HepG2 (cell line): Measurements from ENCODE around the gene SPCS1. TPM values are rescaled to one million over a fixed set of nuclear protein-coding genes. Genes with fewer than 3 reads are reported as not detected.

Experiments
- AGO1 ChIP-seq: fragments of 200-400 bp; formaldehyde crosslinking; IDR thresholded peaks from 2 replicates; pipeline ENCODE4 v1.6.1; 2017; ENCODE audit warnings: mild to moderate bottlenecking, low read depth, low read length, moderate library complexity; ENCODE audit not compliant: poor library complexity, severe bottlenecking
- E2F2 ChIP-seq: sonication (generic); formaldehyde crosslinking; IDR thresholded peaks from 2 replicates; pipeline ENCODE4 v1.4.0; 2020; ENCODE audit warnings: missing genetic modification reagents, borderline replicate concordance
- EZH2 ChIP-seq: conservative IDR thresholded peaks from 2 replicates; pipeline ENCODE4 v1.6.1; 2012; ENCODE audit warnings: mild to moderate bottlenecking, low read depth, low read length, moderate library complexity
- HOXA9 ChIP-seq: sonication (generic); formaldehyde crosslinking; IDR thresholded peaks from 2 replicates; pipeline ENCODE4 v1.8.1; 2022; ENCODE audit warnings: missing genetic modification reagents, mild to moderate bottlenecking, moderate library complexity, borderline replicate concordance
- MAZ ChIP-seq, 2 experiments: sonication (generic) in 1 of 2; formaldehyde crosslinking in 1 of 2; IDR thresholded peaks; 2 replicates each; pipeline versions ENCODE4 v1.5.0 to v1.6.1; 2012 to 2020; ENCODE audit warnings: low read depth in 2 of 2, mild to moderate bottlenecking in 2 of 2, borderline replicate concordance in 1 of 2, improper control_type of control experiment in 1 of 2, low read length in 1 of 2, missing genetic modification reagents in 1 of 2, moderate library complexity in 1 of 2
- SMARCC2 ChIP-seq: fragments of 450-650 bp; IDR thresholded peaks from 2 replicates; pipeline ENCODE4 v1.6.1; 2017; ENCODE audit warnings: antibody characterized with exemption, mild to moderate bottlenecking
- TEAD2 ChIP-seq: sonication (generic); formaldehyde crosslinking; IDR thresholded peaks from 2 replicates; pipeline ENCODE4 v1.9.0; 2021; ENCODE audit warnings: missing genetic modification reagents
- UBTF ChIP-seq: sonication (generic); formaldehyde crosslinking; IDR thresholded peaks from 2 replicates; pipeline ENCODE4 v1.4.0; 2020; ENCODE audit warnings: mild to moderate bottlenecking, missing genetic modification reagents
- ZBTB10 ChIP-seq: sonication (generic); formaldehyde crosslinking; IDR thresholded peaks from 2 replicates; pipeline ENCODE4 v1.4.0; 2020; ENCODE audit warnings: missing genetic modification reagents, borderline replicate concordance
- ZBTB20 ChIP-seq: sonication (generic); formaldehyde crosslinking; IDR thresholded peaks from 2 replicates; pipeline ENCODE4 v1.8.1; 2023; ENCODE audit warnings: missing genetic modification reagents, low read depth, mild to moderate bottlenecking, borderline replicate concordance
- ZC3H4 ChIP-seq: sonication (generic); formaldehyde crosslinking; IDR thresholded peaks from 2 replicates; pipeline ENCODE4 v1.4.0; 2020; ENCODE audit warnings: missing genetic modification reagents, borderline replicate concordance
- ZNF30 ChIP-seq: sonication (generic); formaldehyde crosslinking; IDR thresholded peaks from 2 replicates; pipeline ENCODE4 v1.5.0; 2020; ENCODE audit warnings: mild to moderate bottlenecking, missing genetic modification reagents
- ZNF367 ChIP-seq: sonication (generic); formaldehyde crosslinking; IDR thresholded peaks from 2 replicates; pipeline ENCODE4 v1.4.0; 2020; ENCODE audit warnings: missing genetic modification reagents, borderline replicate concordance
- ZNF432 ChIP-seq: sonication (generic); formaldehyde crosslinking; IDR thresholded peaks from 2 replicates; pipeline ENCODE4 v1.5.0; 2020; ENCODE audit warnings: missing genetic modification reagents, mild to moderate bottlenecking, borderline replicate concordance
- ZNF451 ChIP-seq: sonication (generic); formaldehyde crosslinking; IDR thresholded peaks from 2 replicates; pipeline ENCODE4 v1.5.0; 2020; ENCODE audit warnings: mild to moderate bottlenecking, missing genetic modification reagents
- ZNF784 ChIP-seq: sonication (generic); formaldehyde crosslinking; IDR thresholded peaks from 2 replicates; pipeline ENCODE4 v1.5.1; 2020; ENCODE audit warnings: missing genetic modification reagents, mild to moderate bottlenecking, borderline replicate concordance
- ZNF841 ChIP-seq: sonication (generic); formaldehyde crosslinking; IDR thresholded peaks from 2 replicates; pipeline ENCODE4 v1.8.1; 2023; ENCODE audit warnings: missing genetic modification reagents, borderline replicate concordance
- ZSCAN31 ChIP-seq: sonication (generic); formaldehyde crosslinking; IDR thresholded peaks from 2 replicates; pipeline ENCODE4 v1.5.0; 2020; ENCODE audit warnings: low read depth, mild to moderate bottlenecking, missing genetic modification reagents
- polyA plus RNA-seq, 8 experiments: library from polyadenylated mRNA; depleted of rRNA in 3 of 8; stranded (reverse) in 7 of 8; unstranded in 1 of 8; fragments of >200 nt; fragmentation: Illumina TruSeq in 4 of 8; extraction: Trizol in 4 of 8; gene quantifications; 2 replicates each; pipeline versions ENCODE4 v1.2.1 to v1.2.3, GENCODE V29; 2011 to 2016; ENCODE audit warnings: low read depth in 4 of 8, missing spikeins in 1 of 8, mixed read lengths in 1 of 8; ENCODE audit not compliant: insufficient read depth in 1 of 8
- total RNA-seq, 5 experiments: library from RNA; depleted of rRNA; stranded (reverse); fragments of >200 nt; fragmentation: Illumina TruSeq; extraction: Trizol; gene quantifications; 2 replicates each; pipeline ENCODE4 v1.2.3, GENCODE V29; 2016; ENCODE audit warnings: low read depth in 1 of 5
- TF ChIP-seq, protein P1 (sequence below): sonication (generic); formaldehyde crosslinking; IDR thresholded peaks from 2 replicates; pipeline ENCODE4 v1.9.0; 2021; ENCODE audit warnings: missing genetic modification reagents, mild to moderate bottlenecking, borderline replicate concordance

The SPCS1 gene
- total and polyA plus RNA-seq, 2 of the 13 experiments (the other 11 are each of a cell fraction or from before 2014, with no cell fraction given) = 84.6 to 120 TPM

- 0 out of 2 replicates have a peak, but pooled peaks have one; percentile 76 for TF ChIP-seq E2F2 (CRISPR knock-in tag)
- no peak for TF ChIP-seq HOXA9 (CRISPR knock-in tag)
- no peak for TF ChIP-seq ZBTB10 (CRISPR knock-in tag)
- TF ChIP-seq EZH2 = no peak
- TF ChIP-seq MAZ (IDR thresholded peaks at IDR 0.05; ENCODE audit: borderline replicate concordance, low read depth, low read length) = no peak
- no peak; the same call in none of the 2 replicates for TF ChIP-seq MAZ (CRISPR knock-in tag; IDR thresholded peaks at IDR 0.05; ENCODE audit: low read depth)
- TF ChIP-seq TEAD2 (CRISPR knock-in tag) = no peak
- no peak for TF ChIP-seq ZNF432 (CRISPR knock-in tag)
- TF ChIP-seq SMARCC2 = no peak
- no peak for TF ChIP-seq ZNF367 (CRISPR knock-in tag)
- TF ChIP-seq ZC3H4 (CRISPR knock-in tag) = no peak
- TF ChIP-seq, protein P1, sequence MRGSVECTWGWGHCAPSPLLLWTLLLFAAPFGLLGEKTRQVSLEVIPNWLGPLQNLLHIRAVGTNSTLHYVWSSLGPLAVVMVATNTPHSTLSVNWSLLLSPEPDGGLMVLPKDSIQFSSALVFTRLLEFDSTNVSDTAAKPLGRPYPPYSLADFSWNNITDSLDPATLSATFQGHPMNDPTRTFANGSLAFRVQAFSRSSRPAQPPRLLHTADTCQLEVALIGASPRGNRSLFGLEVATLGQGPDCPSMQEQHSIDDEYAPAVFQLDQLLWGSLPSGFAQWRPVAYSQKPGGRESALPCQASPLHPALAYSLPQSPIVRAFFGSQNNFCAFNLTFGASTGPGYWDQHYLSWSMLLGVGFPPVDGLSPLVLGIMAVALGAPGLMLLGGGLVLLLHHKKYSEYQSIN (CRISPR knock-in tag) = no peak
- TF ChIP-seq ZNF841 (CRISPR knock-in tag) = no peak
- no peak; the same call in 1 of the 2 replicates for TF ChIP-seq ZNF784 (CRISPR knock-in tag)
- no peak for TF ChIP-seq ZNF451
- peak; percentile 56; the same call in 1 of the 2 replicates for TF ChIP-seq UBTF
- no peak for TF ChIP-seq ZSCAN31 (CRISPR knock-in tag)
- TF ChIP-seq AGO1 = no peak
- TF ChIP-seq ZNF30 (CRISPR knock-in tag) = no peak
- TF ChIP-seq ZBTB20 = peak; percentile 31; the same call in 1 of the 2 replicates
Observed at GRCh38 chr3:52704611-52705437, 1.1 kb upstream of the SPCS1 start (continued).
